Ishikawa (cell line): ENCODE results near the gene LYG2.

ENCODE experiments used
- EP300 ChIP-seq: IDR thresholded peaks from 2 replicates; pipeline ENCODE4 v1.6.1; 2012; ENCODE audit warnings: borderline replicate concordance
- FOXM1 ChIP-seq: IDR thresholded peaks from 2 replicates; pipeline ENCODE4 v1.6.1; 2012; ENCODE audit warnings: low read depth, borderline replicate concordance
- RAD21 ChIP-seq: IDR thresholded peaks from 2 replicates; pipeline ENCODE4 v1.6.1; 2012; ENCODE audit warnings: low read depth
- YY1 ChIP-seq: IDR thresholded peaks from 2 replicates; pipeline ENCODE4 v1.6.1; 2012; ENCODE audit warnings: low read depth
- TF ChIP-seq, protein P1 (sequence below): IDR thresholded peaks from 2 replicates; pipeline ENCODE4 v1.6.1; 2012
- TF ChIP-seq, protein P2 (sequence below): IDR thresholded peaks from 2 replicates; pipeline ENCODE4 v1.6.1; 2012; ENCODE audit warnings: low read depth, mild to moderate bottlenecking

DNA sequence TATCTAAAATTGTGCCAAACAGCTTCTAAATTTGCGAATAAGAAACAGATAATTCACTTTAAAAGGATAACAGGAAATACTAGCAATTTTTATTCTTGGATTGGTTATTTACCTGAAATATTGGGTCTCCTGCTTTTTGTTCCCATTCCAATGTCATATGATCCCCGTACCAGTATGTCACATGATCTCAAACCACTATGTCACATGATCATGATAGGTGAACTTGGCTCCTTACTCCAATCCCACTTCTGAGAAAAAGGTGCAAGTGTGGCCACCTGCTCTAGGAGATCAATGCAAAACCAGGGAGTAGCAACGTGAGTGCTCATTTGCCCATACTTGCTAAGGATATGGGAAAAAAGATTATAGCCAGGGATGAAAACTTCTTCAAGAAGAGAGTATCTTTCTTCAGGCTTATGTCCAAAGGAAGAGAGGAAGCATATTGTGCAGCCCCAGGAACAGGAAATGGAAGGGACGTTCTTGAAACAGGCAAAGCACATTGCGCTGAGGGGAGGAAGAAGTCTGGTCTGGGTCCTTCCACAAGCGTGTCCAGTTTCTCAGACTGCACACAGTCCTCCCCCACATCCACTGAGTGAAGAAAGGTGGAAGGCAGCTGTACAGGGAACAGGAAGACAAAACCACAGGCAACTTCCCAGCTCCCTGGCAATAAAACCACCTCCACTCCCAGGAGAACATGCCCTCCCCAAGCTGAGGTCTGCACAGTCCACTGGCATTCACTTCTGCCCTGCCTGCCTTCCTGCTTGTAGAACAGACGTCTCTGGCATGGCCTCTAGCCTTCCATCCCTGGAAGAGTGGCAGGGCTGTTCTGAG, at the start of gene LYG2:
- TF ChIP-seq, protein P1, sequence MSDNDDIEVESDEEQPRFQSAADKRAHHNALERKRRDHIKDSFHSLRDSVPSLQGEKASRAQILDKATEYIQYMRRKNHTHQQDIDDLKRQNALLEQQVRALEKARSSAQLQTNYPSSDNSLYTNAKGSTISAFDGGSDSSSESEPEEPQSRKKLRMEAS, result no peak
- TF ChIP-seq, protein P2, sequence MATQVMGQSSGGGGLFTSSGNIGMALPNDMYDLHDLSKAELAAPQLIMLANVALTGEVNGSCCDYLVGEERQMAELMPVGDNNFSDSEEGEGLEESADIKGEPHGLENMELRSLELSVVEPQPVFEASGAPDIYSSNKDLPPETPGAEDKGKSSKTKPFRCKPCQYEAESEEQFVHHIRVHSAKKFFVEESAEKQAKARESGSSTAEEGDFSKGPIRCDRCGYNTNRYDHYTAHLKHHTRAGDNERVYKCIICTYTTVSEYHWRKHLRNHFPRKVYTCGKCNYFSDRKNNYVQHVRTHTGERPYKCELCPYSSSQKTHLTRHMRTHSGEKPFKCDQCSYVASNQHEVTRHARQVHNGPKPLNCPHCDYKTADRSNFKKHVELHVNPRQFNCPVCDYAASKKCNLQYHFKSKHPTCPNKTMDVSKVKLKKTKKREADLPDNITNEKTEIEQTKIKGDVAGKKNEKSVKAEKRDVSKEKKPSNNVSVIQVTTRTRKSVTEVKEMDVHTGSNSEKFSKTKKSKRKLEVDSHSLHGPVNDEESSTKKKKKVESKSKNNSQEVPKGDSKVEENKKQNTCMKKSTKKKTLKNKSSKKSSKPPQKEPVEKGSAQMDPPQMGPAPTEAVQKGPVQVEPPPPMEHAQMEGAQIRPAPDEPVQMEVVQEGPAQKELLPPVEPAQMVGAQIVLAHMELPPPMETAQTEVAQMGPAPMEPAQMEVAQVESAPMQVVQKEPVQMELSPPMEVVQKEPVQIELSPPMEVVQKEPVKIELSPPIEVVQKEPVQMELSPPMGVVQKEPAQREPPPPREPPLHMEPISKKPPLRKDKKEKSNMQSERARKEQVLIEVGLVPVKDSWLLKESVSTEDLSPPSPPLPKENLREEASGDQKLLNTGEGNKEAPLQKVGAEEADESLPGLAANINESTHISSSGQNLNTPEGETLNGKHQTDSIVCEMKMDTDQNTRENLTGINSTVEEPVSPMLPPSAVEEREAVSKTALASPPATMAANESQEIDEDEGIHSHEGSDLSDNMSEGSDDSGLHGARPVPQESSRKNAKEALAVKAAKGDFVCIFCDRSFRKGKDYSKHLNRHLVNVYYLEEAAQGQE, result no peak
- no peak for TF ChIP-seq EP300
- TF ChIP-seq FOXM1, result no peak
- no peak for TF ChIP-seq YY1
- TF ChIP-seq RAD21, result no peak
